Liver (tissue), 9 donors: ENCODE data around the gene CACNA1B. TPM values are rescaled to one million over a fixed set of nuclear protein-coding genes. Genes with fewer than 3 reads are reported as not detected.

Source experiments
- DNase-seq: peaks from one replicate; pipeline ENCODE4 v3.0.0-alpha.2; 2017; ENCODE audit warnings: low spot score
- H3K27ac ChIP-seq, 2 donors: one replicate each; pipeline ENCODE4 v1.7.0; 2013; ENCODE audit warnings: inconsistent platforms in 2 of 2, low read length in 2 of 2, control low read depth in 1 of 2, low read depth in 1 of 2, mild to moderate bottlenecking in 1 of 2
- H3K27me3 ChIP-seq, 4 donors: one replicate each; pipeline versions ENCODE4 v1.6.1 to v1.7.0; 2013; ENCODE audit warnings: low read length in 3 of 4, inconsistent platforms in 1 of 4, mild to moderate bottlenecking in 1 of 4, moderate library complexity in 1 of 4; ENCODE audit not compliant: control insufficient read depth in 4 of 4, insufficient read depth in 4 of 4
- H3K36me3 ChIP-seq, 4 donors: one replicate each; pipeline versions ENCODE4 v1.6.1 to v1.7.0; 2013; ENCODE audit warnings: low read length in 3 of 4, mild to moderate bottlenecking in 3 of 4, low read depth in 1 of 4, moderate library complexity in 1 of 4; ENCODE audit not compliant: control insufficient read depth in 4 of 4, insufficient read depth in 3 of 4
- H3K4me1 ChIP-seq, 4 donors: one replicate each; pipeline versions ENCODE4 v1.6.1 to v1.7.0; 2013; ENCODE audit warnings: low read length in 3 of 4, mild to moderate bottlenecking in 3 of 4, moderate library complexity in 1 of 4; ENCODE audit not compliant: control insufficient read depth in 4 of 4, insufficient read depth in 4 of 4
- H3K4me3 ChIP-seq, 3 donors: one replicate each; pipeline versions ENCODE4 v1.6.1 to v1.7.0; 2013; ENCODE audit warnings: low read length in 3 of 3, control low read depth in 1 of 3, low read depth in 1 of 3, mild to moderate bottlenecking in 1 of 3
- H3K9ac ChIP-seq, 2 donors: one replicate each; pipeline ENCODE4 v1.7.0; 2013; ENCODE audit warnings: low read length in 2 of 2, mild to moderate bottlenecking in 2 of 2, moderate library complexity in 2 of 2, control low read depth in 1 of 2, low read depth in 1 of 2
- H3K9me3 ChIP-seq, 4 donors: one replicate each; pipeline versions ENCODE4 v1.6.1 to v1.7.0; 2013; ENCODE audit warnings: low read length in 3 of 4; ENCODE audit not compliant: control insufficient read depth in 4 of 4
- ATF3 ChIP-seq: IDR thresholded peaks from 2 replicates; pipeline ENCODE4 v1.6.1; 2016; ENCODE audit warnings: antibody characterized with exemption
- CTCF ChIP-seq: fragments of 150-350 bp; IDR thresholded peaks from 2 replicates; pipeline ENCODE4 v1.5.1; 2017; ENCODE audit warnings: improper control_type of control experiment, low read depth, low read length; ENCODE audit not compliant: missing input control
- FOXA1 ChIP-seq: IDR thresholded peaks from 2 replicates; pipeline ENCODE4 v1.6.1; 2016; ENCODE audit warnings: antibody characterized with exemption
- FOXA2 ChIP-seq: IDR thresholded peaks from 2 replicates; pipeline ENCODE4 v1.6.1; 2016; ENCODE audit warnings: antibody characterized with exemption
- GABPA ChIP-seq, 2 donors: IDR thresholded peaks in 1 of 2; conservative IDR thresholded peaks in 1 of 2; 2 replicates each; pipeline ENCODE4 v1.6.1; 2016; ENCODE audit warnings: antibody characterized with exemption in 2 of 2, mild to moderate bottlenecking in 1 of 2, moderate library complexity in 1 of 2
- HNF4A ChIP-seq, 2 donors: conservative IDR thresholded peaks; 2 replicates each; pipeline ENCODE4 v1.6.1; 2016; ENCODE audit warnings: antibody characterized with exemption in 2 of 2, mild to moderate bottlenecking in 2 of 2
- HNF4G ChIP-seq: IDR thresholded peaks from 2 replicates; pipeline ENCODE4 v1.6.1; 2016; ENCODE audit warnings: antibody characterized with exemption
- JUND ChIP-seq, 2 donors: IDR thresholded peaks; 2 replicates each; pipeline ENCODE4 v1.6.1; 2016; ENCODE audit warnings: antibody characterized with exemption in 2 of 2
- MAX ChIP-seq: IDR thresholded peaks from 2 replicates; pipeline ENCODE4 v1.6.1; 2016; ENCODE audit warnings: antibody characterized with exemption
- NR2F2 ChIP-seq: IDR thresholded peaks from 2 replicates; pipeline ENCODE4 v1.6.1; 2016; ENCODE audit warnings: antibody characterized with exemption
- RAD21 ChIP-seq, 2 donors: IDR thresholded peaks; 2 replicates each; pipeline ENCODE4 v1.6.1; 2016; ENCODE audit warnings: antibody characterized with exemption in 2 of 2, mild to moderate bottlenecking in 2 of 2
- REST ChIP-seq: IDR thresholded peaks from 2 replicates; pipeline ENCODE4 v1.6.1; 2016; ENCODE audit warnings: antibody characterized with exemption, mild to moderate bottlenecking
- RXRA ChIP-seq, 2 donors: IDR thresholded peaks; 2 replicates each; pipeline ENCODE4 v1.6.1; 2017 to 2018; ENCODE audit warnings: antibody characterized with exemption in 2 of 2, mild to moderate bottlenecking in 1 of 2
- SP1 ChIP-seq: IDR thresholded peaks from 2 replicates; pipeline ENCODE4 v1.6.1; 2018; ENCODE audit warnings: antibody characterized with exemption, mild to moderate bottlenecking
- TAF1 ChIP-seq: conservative IDR thresholded peaks from 2 replicates; pipeline ENCODE4 v1.6.1; 2016; ENCODE audit warnings: antibody characterized with exemption, mild to moderate bottlenecking
- YY1 ChIP-seq: IDR thresholded peaks from 2 replicates; pipeline ENCODE4 v1.6.1; 2016; ENCODE audit warnings: antibody characterized with exemption, mild to moderate bottlenecking
- ZBTB33 ChIP-seq: IDR thresholded peaks from 2 replicates; pipeline ENCODE4 v1.6.1; 2016; ENCODE audit warnings: antibody characterized with exemption
- WGBS: extraction: QIAGEN DNeasy Blood & Tissue Kit; methylation state at CpG from one replicate; pipeline ENCODE4 v1.1.7; 2013; 5-methylcytosine and 5-hydroxymethylcytosine counted together
- polyA plus RNA-seq, 2 donors: library from polyadenylated mRNA; stranded (reverse) in 1 of 2; unstranded in 1 of 2; fragments of 200-250 nt in 1 of 2; fragments of >200 nt in 1 of 2; fragmentation: Nextera tagmentation in 1 of 2; extraction: Ambion mirVana in 1 of 2; gene quantifications; one replicate each; pipeline versions ENCODE4 v1.2.1 to v1.2.3, GENCODE V29; 2013 to 2015
- total RNA-seq, 2 donors: library from RNA; depleted of rRNA; stranded (reverse); fragments of >200 nt; gene quantifications; one replicate each; pipeline ENCODE4 v1.2.3, GENCODE V29; 2014
- donor health status: healthy.
- donor health status: healthy.
- donor health status: healthy.
- donor health status: healthy.
- donor health status: healthy.

CACNA1B gene
- total and polyA plus RNA-seq, 4 donors = under 0.01 to 0.05 TPM; not detected in 2

- H3K36me3 ChIP-seq = no peaks in the 10 kb centered on the region
- H3K4me1 ChIP-seq = no peaks in the 10 kb centered on the region
- 92% methylated on average over 18 of the region's 18 CpGs for WGBS
- DNase-seq = peak; percentile 16
- no peak overlapping the region for H3K4me3 ChIP-seq
- no peak for TF ChIP-seq JUND (IDR thresholded peaks at IDR 0.05)
- TF ChIP-seq ZBTB33 = no peak
- no peak for TF ChIP-seq HNF4A (conservative IDR thresholded peaks at IDR 0.05)
- no peak for TF ChIP-seq CTCF
- no peak for TF ChIP-seq YY1
- no peak for TF ChIP-seq MAX
- TF ChIP-seq REST = no peak
- TF ChIP-seq SP1 = no peak
- no peak for TF ChIP-seq NR2F2
- no peak for TF ChIP-seq RAD21 (IDR thresholded peaks at IDR 0.05)
- TF ChIP-seq FOXA1 = no peak
- no peak for TF ChIP-seq HNF4G
- no peak for TF ChIP-seq ATF3
- TF ChIP-seq RXRA (IDR thresholded peaks at IDR 0.05) = no peak
- TF ChIP-seq TAF1 = no peak
- no peak for TF ChIP-seq GABPA (IDR thresholded peaks at IDR 0.05 in 1 of 2, conservative IDR thresholded peaks at IDR 0.05 in 1 of 2)
- no peak overlapping the region for H3K9ac ChIP-seq
- no peaks in the 10 kb centered on the region for H3K9me3 ChIP-seq
- no peak overlapping the region for H3K27ac ChIP-seq
- peaks cover 0 to 3% (median 0%) of the 10 kb centered on the region in 4 donors for H3K27me3 ChIP-seq
Observed at GRCh38 chr9:138074516-138074915, 196.9 kb downstream of the CACNA1B start.

- H3K9ac ChIP-seq = no peak overlapping the region
- no peaks in the 10 kb centered on the region for H3K9me3 ChIP-seq
- H3K4me1 ChIP-seq = no peaks in the 10 kb centered on the region
- H3K36me3 ChIP-seq = no peaks in the 10 kb centered on the region
- TF ChIP-seq FOXA2 (no peak), FOXA1 (no peak), CTCF (no peak), GABPA (IDR thresholded peaks at IDR 0.05 in 1 of 2, conservative IDR thresholded peaks at IDR 0.05 in 1 of 2) (no peak)
- H3K27ac ChIP-seq = no peak overlapping the region
- peak; percentile 12 for DNase-seq
- H3K4me3 ChIP-seq = no peak overlapping the region
- H3K27me3 ChIP-seq = peaks cover 0 to 3% (median 0%) of the 10 kb centered on the region in 4 donors
- WGBS = 87% methylated on average over 20 of the region's 20 CpGs
Observed at GRCh38 chr9:138075496-138075895, 197.9 kb downstream of the CACNA1B start.
